Mesothelial cell of epicardium (in vitro differentiated cells): ENCODE results near the gene BCAS1. TPM values are rescaled to one million over a fixed set of nuclear protein-coding genes. Genes with fewer than 3 reads are reported as not detected.
"Not testable (repeated sequence)": the region's sequence is repeated elsewhere in the genome, so short reads cannot be mapped to it uniquely, and the experiment has no call there.

Source experiments
- DNase-seq, 2 experiments: peaks; one replicate each; pipeline ENCODE4 v3.0.0; 2021; ENCODE audit warnings: low spot score in 2 of 2; ENCODE audit not compliant: unreplicated experiment in 2 of 2
- H3K27ac Mint-ChIP-seq: 2 replicates; pipeline ENCODE4 v1.8.0; 2021; ENCODE audit warnings: mixed read lengths
- H3K27me3 Mint-ChIP-seq: 2 replicates; pipeline ENCODE4 v1.8.0; 2021; ENCODE audit warnings: low read depth, mixed read lengths
- H3K36me3 Mint-ChIP-seq: 2 replicates; pipeline ENCODE4 v1.8.0; 2021; ENCODE audit warnings: mixed read lengths
- H3K4me1 Mint-ChIP-seq: 2 replicates; pipeline ENCODE4 v1.8.0; 2021; ENCODE audit warnings: mixed read lengths
- H3K4me3 Mint-ChIP-seq: 2 replicates; pipeline ENCODE4 v1.8.0; 2021; ENCODE audit warnings: mild to moderate bottlenecking, moderate library complexity, mixed read lengths
- H3K9me3 Mint-ChIP-seq: 2 replicates; pipeline ENCODE4 v1.8.0; 2021; ENCODE audit warnings: mixed read lengths
- CTCF ChIP-seq: fragments of 200-600 bp; sonication (generic); IDR thresholded peaks from one replicate; pipeline ENCODE4 v1.5.0; 2021; ENCODE audit warnings: antibody characterized with exemption; ENCODE audit not compliant: unreplicated experiment
- total RNA-seq: library from RNA; stranded (reverse); gene quantifications from 3 replicates; pipeline ENCODE4 v1.2.1, GENCODE V29; 2021

The BCAS1 gene
- total RNA-seq, 1 donor from 2014 or later: 0.20 TPM

- Mint-ChIP-seq H3K4me1 (peaks cover 16% of the 10 kb centered on the region), H3K4me3 (no peak overlapping the region), H3K27me3 (peaks cover 2% of the 10 kb centered on the region), H3K36me3 (no peaks in the 10 kb centered on the region), H3K27ac (no peak overlapping the region), H3K9me3 (peaks cover 11% of the 10 kb centered on the region)
- no peak for TF ChIP-seq CTCF
- DNase-seq: no peak
These were observed 94.6 kb downstream of the BCAS1 start for GRCh38 chr20:53975761-53976160.

DNA sequence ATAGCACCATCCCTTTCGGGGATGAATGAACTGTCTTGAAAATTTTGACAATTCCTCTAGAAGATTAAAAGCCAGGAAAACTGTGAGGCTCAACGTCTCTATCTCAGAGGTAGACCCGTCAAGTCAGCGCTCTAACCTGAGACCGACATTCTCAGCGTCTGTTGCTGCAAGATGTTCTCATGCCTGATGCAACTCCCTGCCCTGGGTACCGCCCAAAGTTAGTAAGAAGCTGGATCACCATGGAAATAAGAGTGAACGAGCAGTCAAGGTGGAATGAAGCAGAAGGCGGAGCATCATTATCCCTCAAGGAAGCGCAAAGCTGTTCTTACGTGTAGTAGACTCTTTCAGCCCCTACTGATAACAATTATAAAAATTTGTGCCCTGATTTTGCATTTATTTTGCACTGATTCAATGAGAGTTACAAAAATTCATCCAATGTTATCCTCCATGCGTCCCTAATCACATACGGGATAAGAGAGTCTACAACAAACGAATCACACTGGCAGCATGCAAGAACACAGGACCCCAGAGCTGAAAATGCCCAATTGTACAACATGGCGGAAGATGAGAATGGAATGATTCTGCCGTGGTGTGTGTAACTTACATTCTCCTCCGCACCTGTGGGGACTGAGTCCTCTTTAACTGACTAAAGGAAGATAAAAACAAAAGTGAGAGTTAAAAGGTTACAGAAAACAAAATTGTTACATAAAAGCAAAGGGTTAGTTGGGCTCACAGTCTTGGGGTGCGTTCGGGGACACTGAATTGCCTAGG is 95.4 kb downstream of the BCAS1 start:
- Mint-ChIP-seq H3K36me3 (no peaks in the 10 kb centered on the region), H3K27ac (no peak overlapping the region), H3K9me3 (peaks cover 11% of the 10 kb centered on the region), H3K4me3 (no peak overlapping the region), H3K27me3 (peaks cover 2% of the 10 kb centered on the region), H3K4me1 (peaks cover 8% of the 10 kb centered on the region)
- no peak for TF ChIP-seq CTCF
- DNase-seq: no peak

GRCh38 chr20:53973882-53974281 is 96.5 kb downstream of the BCAS1 start:
- not testable (repeated sequence) for H3K4me1 Mint-ChIP-seq, H3K27ac Mint-ChIP-seq, H3K36me3 Mint-ChIP-seq, DNase-seq, H3K4me3 Mint-ChIP-seq, H3K27me3 Mint-ChIP-seq
- peaks cover 11% of the 10 kb centered on the region for H3K9me3 Mint-ChIP-seq

GRCh38 chr20:53972179-53972578 is 98.2 kb downstream of the BCAS1 start:
- Mint-ChIP-seq H3K27me3 (peaks cover 2% of the 10 kb centered on the region), H3K4me1 (no peaks in the 10 kb centered on the region), H3K27ac (no peak overlapping the region), H3K4me3 (no peak overlapping the region), H3K9me3 (peaks cover 11% of the 10 kb centered on the region), H3K36me3 (no peaks in the 10 kb centered on the region)
- DNase-seq: no peak
- no peak for TF ChIP-seq CTCF

DNA sequence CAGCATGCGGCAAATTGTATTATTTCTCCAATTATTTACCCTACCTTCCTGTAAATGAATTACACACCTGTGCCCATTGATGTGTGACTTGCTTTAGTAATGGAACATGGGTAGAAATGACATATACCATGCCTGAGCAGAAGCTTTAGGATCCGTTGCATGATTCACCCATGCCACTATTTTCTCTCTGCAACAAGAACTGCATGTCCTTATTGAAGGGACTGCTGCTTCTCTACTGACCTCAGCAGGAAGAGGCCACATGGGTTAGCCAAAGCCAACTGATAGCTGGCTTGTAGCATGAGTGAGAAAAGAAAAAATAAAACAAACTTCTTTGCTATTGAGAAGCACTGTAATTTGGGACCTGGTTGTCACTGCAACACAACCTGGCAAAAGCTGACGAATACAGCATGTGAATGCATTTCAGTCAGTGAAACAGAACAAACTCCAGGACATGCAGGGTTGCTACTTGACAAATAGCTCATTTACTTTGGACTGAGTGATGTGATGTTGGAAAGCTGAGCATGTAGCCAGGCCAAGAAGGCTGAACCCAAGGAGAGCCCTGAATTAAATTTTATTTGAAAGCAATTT is 99.2 kb downstream of the BCAS1 start:
- no peak overlapping the region for H3K4me3 Mint-ChIP-seq
- no peak overlapping the region for H3K27ac Mint-ChIP-seq
- H3K9me3 Mint-ChIP-seq: peaks cover 7% of the 10 kb centered on the region
- no peak for DNase-seq
- no peaks in the 10 kb centered on the region for H3K36me3 Mint-ChIP-seq
- H3K4me1 Mint-ChIP-seq: no peaks in the 10 kb centered on the region
- no peak for TF ChIP-seq CTCF
- H3K27me3 Mint-ChIP-seq: peaks cover 2% of the 10 kb centered on the region

GRCh38 chr20:53970232-53970631 is 100.2 kb downstream of the BCAS1 start:
- DNase-seq: no peak
- Mint-ChIP-seq H3K4me1 (no peaks in the 10 kb centered on the region), H3K36me3 (no peaks in the 10 kb centered on the region), H3K27me3 (peaks cover 2% of the 10 kb centered on the region), H3K4me3 (no peak overlapping the region), H3K27ac (no peak overlapping the region), H3K9me3 (peaks cover 7% of the 10 kb centered on the region)
- no peak for TF ChIP-seq CTCF
